Measurements from ENCODE around the gene GDF9. TPM values are rescaled to one million over a fixed set of nuclear protein-coding genes. Genes with fewer than 3 reads are reported as not detected.
A peak's percentile ranks its signal among the peaks of the same experiment; 100 is the strongest.

Gene GDF9
- polyA plus RNA-seq, 1 donor = 0.51 TPM

GRCh38 chr5:132820162-132820754 lies 46.0 kb downstream of the GDF9 start:
- Histone ChIP-seq H3K36me3 (ENCODE audit: control insufficient read depth, insufficient read depth, low read length) (peaks cover 15% of the 10 kb centered on the region), H3K9me3 (ENCODE audit: control insufficient read depth, low read depth, low read length) (peaks cover 5% of the 10 kb centered on the region), H3K4me3 (ENCODE audit: low read length) (peak overlapping the region; percentile 35), H3K27ac (ENCODE audit: low read length) (peak overlapping the region; percentile 76), H3K4me1 (ENCODE audit: control insufficient read depth, insufficient read depth, low read length) (peaks cover 38% of the 10 kb centered on the region), H3K27me3 (ENCODE audit: control insufficient read depth, insufficient read depth, low read length) (peaks cover 7% of the 10 kb centered on the region)
- 36% methylated on average over 5 of the region's 15 CpGs for WGBS (ENCODE audit: insufficient coverage, low lambda C conversion rate)
- peak; percentile 90 to 92 for DNase-seq

GRCh38 chr5:132819468-132819867 lies 46.8 kb downstream of the GDF9 start:
- H3K4me3 ChIP-seq (ENCODE audit: low read length) = peak overlapping the region; percentile 35
- peaks cover 9% of the 10 kb centered on the region for H3K9me3 ChIP-seq (ENCODE audit: control insufficient read depth, low read depth, low read length)
- WGBS (ENCODE audit: insufficient coverage, low lambda C conversion rate) = 17% methylated on average over 1 of the region's 26 CpGs
- H3K27me3 ChIP-seq (ENCODE audit: control insufficient read depth, insufficient read depth, low read length) = peaks cover 13% of the 10 kb centered on the region
- DNase-seq = peak in 1 of 2 donors; percentile 61
- peak overlapping the region; percentile 76 for H3K27ac ChIP-seq (ENCODE audit: low read length)
- peaks cover 7% of the 10 kb centered on the region for H3K36me3 ChIP-seq (ENCODE audit: control insufficient read depth, insufficient read depth, low read length)
- H3K4me1 ChIP-seq (ENCODE audit: control insufficient read depth, insufficient read depth, low read length) = peaks cover 38% of the 10 kb centered on the region

- WGBS (ENCODE audit: insufficient coverage, low lambda C conversion rate) = 0% methylated on average over 1 of the region's 1 CpG
- Histone ChIP-seq H3K27ac (ENCODE audit: low read length) (peak overlapping the region; percentile 61), H3K36me3 (ENCODE audit: control insufficient read depth, insufficient read depth, low read length) (no peaks in the 10 kb centered on the region), H3K9me3 (ENCODE audit: control insufficient read depth, low read depth, low read length) (peaks cover 10% of the 10 kb centered on the region), H3K4me3 (ENCODE audit: low read length) (no peak overlapping the region), H3K4me1 (ENCODE audit: control insufficient read depth, insufficient read depth, low read length) (peaks cover 33% of the 10 kb centered on the region), H3K27me3 (ENCODE audit: control insufficient read depth, insufficient read depth, low read length) (peaks cover 26% of the 10 kb centered on the region)
- DNase-seq = peak in 1 of 2 donors; percentile 69
Measured at GRCh38 chr5:132817011-132817410, 49.3 kb downstream of the GDF9 start.

GRCh38 chr5:132816554-132816953 lies 49.7 kb downstream of the GDF9 start:
- Histone ChIP-seq H3K4me3 (ENCODE audit: low read length) (peak overlapping the region; percentile 24), H3K27ac (ENCODE audit: low read length) (peak overlapping the region; percentile 61), H3K9me3 (ENCODE audit: control insufficient read depth, low read depth, low read length) (peaks cover 10% of the 10 kb centered on the region), H3K4me1 (ENCODE audit: control insufficient read depth, insufficient read depth, low read length) (peaks cover 33% of the 10 kb centered on the region), H3K36me3 (ENCODE audit: control insufficient read depth, insufficient read depth, low read length) (no peaks in the 10 kb centered on the region), H3K27me3 (ENCODE audit: control insufficient read depth, insufficient read depth, low read length) (peaks cover 29% of the 10 kb centered on the region)
- DNase-seq = peak in 1 of 2 donors; percentile 46

DNA sequence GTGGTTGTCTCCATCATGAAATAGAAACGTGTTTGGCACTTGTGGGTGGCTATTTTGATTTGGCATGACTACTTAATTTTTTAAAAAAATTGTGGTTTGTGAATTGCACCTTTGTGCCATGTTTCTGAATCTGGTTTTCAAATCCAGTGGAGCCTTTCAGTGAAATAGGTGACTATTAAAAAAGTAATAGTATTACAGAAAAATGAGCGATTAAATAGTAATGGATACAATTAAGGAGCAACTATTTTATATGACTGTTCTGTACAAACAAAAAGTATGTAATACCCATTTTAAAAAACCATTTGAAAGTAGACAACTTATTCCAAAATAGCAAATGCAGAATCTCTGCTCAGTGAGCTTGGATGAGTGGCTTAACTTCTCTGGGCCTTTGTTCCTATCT lies 50.2 kb downstream of the GDF9 start:
- no CpG with 5 or more reads among the region's 2 CpGs for WGBS (ENCODE audit: insufficient coverage, low lambda C conversion rate)

DNA sequence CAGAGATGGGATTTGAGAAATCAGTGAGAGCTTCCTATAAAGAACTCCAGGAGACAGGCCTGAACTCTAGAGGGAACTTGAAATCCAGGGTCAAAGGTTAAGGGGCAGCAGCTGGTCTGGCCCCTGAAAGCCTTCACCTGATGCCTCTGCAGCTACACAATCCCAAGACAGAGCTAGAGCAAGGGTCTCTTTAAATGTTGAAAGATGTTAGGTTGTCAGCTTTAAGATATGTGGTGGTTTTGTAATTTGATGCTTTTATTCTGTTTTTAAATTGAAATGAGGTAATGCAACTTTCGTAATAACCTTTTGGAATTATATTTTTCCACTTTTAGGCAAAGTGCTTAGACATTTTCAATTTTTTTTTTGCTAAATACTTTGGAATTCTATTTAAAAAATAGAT lies 50.8 kb downstream of the GDF9 start:
- peak in 1 of 2 donors; percentile 41 for DNase-seq
- Histone ChIP-seq H3K27me3 (ENCODE audit: control insufficient read depth, insufficient read depth, low read length) (peaks cover 31% of the 10 kb centered on the region), H3K27ac (ENCODE audit: low read length) (no peak overlapping the region), H3K4me3 (ENCODE audit: low read length) (peak overlapping the region; percentile 24), H3K9me3 (ENCODE audit: control insufficient read depth, low read depth, low read length) (peaks cover 10% of the 10 kb centered on the region), H3K4me1 (ENCODE audit: control insufficient read depth, insufficient read depth, low read length) (peaks cover 33% of the 10 kb centered on the region), H3K36me3 (ENCODE audit: control insufficient read depth, insufficient read depth, low read length) (no peaks in the 10 kb centered on the region)
- 67% methylated on average over 1 of the region's 1 CpG for WGBS (ENCODE audit: insufficient coverage, low lambda C conversion rate)

More for the DNA sequence above, 50.2 kb downstream of the GDF9 start:
- Histone ChIP-seq H3K9me3 (ENCODE audit: control insufficient read depth, low read depth, low read length) (peaks cover 10% of the 10 kb centered on the region), H3K36me3 (ENCODE audit: control insufficient read depth, insufficient read depth, low read length) (no peaks in the 10 kb centered on the region), H3K27me3 (ENCODE audit: control insufficient read depth, insufficient read depth, low read length) (peaks cover 31% of the 10 kb centered on the region), H3K27ac (ENCODE audit: low read length) (peak overlapping the region; percentile 61), H3K4me1 (ENCODE audit: control insufficient read depth, insufficient read depth, low read length) (peaks cover 33% of the 10 kb centered on the region), H3K4me3 (ENCODE audit: low read length) (peak overlapping the region; percentile 24)
- no peak for DNase-seq

GRCh38 chr5:132814503-132815294 lies 51.6 kb downstream of the GDF9 start:
- Histone ChIP-seq H3K27me3 (ENCODE audit: control insufficient read depth, insufficient read depth, low read length) (peaks cover 31% of the 10 kb centered on the region), H3K36me3 (ENCODE audit: control insufficient read depth, insufficient read depth, low read length) (no peaks in the 10 kb centered on the region), H3K4me3 (ENCODE audit: low read length) (peak overlapping the region; percentile 24), H3K4me1 (ENCODE audit: control insufficient read depth, insufficient read depth, low read length) (peaks cover 27% of the 10 kb centered on the region), H3K27ac (ENCODE audit: low read length) (no peak overlapping the region), H3K9me3 (ENCODE audit: control insufficient read depth, low read depth, low read length) (peaks cover 10% of the 10 kb centered on the region)
- WGBS (ENCODE audit: insufficient coverage, low lambda C conversion rate) = no CpG with 5 or more reads among the region's 81 CpGs
- DNase-seq = peak in 1 of 2 donors; percentile 27

DNA sequence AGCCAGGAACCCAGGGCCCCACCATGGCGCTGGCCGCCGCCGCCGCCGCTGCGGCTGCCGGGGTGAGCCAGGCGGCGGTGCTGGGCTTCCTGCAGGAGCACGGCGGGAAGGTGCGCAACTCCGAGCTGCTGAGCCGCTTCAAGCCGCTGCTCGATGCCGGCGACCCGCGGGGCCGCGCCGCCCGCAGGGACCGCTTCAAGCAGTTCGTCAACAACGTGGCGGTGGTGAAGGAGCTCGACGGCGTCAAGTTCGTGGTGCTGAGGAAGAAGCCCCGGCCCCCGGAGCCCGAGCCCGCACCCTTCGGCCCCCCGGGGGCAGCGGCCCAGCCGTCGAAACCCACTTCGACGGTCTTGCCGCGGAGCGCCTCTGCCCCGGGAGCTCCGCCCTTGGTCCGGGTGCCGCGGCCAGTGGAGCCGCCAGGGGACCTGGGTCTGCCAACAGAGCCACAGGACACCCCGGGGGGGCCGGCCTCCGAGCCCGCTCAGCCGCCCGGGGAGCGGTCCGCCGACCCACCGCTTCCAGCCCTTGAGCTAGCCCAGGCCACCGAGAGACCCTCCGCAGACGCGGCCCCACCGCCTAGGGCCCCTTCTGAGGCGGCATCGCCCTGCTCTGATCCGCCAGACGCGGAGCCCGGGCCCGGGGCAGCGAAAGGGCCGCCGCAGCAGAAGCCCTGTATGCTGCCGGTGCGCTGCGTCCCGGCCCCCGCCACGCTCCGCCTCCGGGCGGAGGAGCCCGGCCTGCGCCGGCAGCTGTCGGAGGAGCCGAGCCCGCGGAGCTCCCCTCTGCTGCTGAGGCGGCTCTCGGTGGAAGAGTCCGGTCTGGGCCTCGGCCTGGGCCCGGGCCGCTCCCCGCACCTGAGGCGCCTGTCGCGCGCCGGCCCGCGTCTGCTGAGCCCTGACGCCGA lies 52.4 kb downstream of the GDF9 start:
- no peaks in the 10 kb centered on the region for H3K36me3 ChIP-seq (ENCODE audit: control insufficient read depth, insufficient read depth, low read length)
- H3K27me3 ChIP-seq (ENCODE audit: control insufficient read depth, insufficient read depth, low read length) = peaks cover 27% of the 10 kb centered on the region
- H3K9me3 ChIP-seq (ENCODE audit: control insufficient read depth, low read depth, low read length) = peaks cover 7% of the 10 kb centered on the region
- peaks cover 25% of the 10 kb centered on the region for H3K4me1 ChIP-seq (ENCODE audit: control insufficient read depth, insufficient read depth, low read length)
- peak overlapping the region; percentile 91 for H3K27ac ChIP-seq (ENCODE audit: low read length)
- H3K4me3 ChIP-seq (ENCODE audit: low read length) = peak overlapping the region; percentile 53
- DNase-seq = peak in 1 of 2 donors; percentile 82
- WGBS (ENCODE audit: insufficient coverage, low lambda C conversion rate) = no CpG with 5 or more reads among the region's 110 CpGs

GRCh38 chr5:132812781-132813598 lies 53.3 kb downstream of the GDF9 start, which contains the start of gene SOWAHA:
Gene SOWAHA, plus strand, starts transcription at chr5:132813302. Its CDS starts 320 bp downstream, at chr5:132813622.
- peaks cover 25% of the 10 kb centered on the region for H3K27me3 ChIP-seq (ENCODE audit: control insufficient read depth, insufficient read depth, low read length)
- peak within 1 kb of the TSS; percentile 53 for H3K4me3 ChIP-seq (ENCODE audit: low read length)
- peak within 1 kb of the TSS; percentile 91 for H3K27ac ChIP-seq (ENCODE audit: low read length)
- peaks cover 24% of the 10 kb centered on the region for H3K4me1 ChIP-seq (ENCODE audit: control insufficient read depth, insufficient read depth, low read length)
- peaks cover 7% of the 10 kb centered on the region for H3K9me3 ChIP-seq (ENCODE audit: control insufficient read depth, low read depth, low read length)
- 0% methylated on average over 4 of the region's 68 CpGs for WGBS (ENCODE audit: insufficient coverage, low lambda C conversion rate)
- DNase-seq = peak; percentile 64 to 93
- H3K36me3 ChIP-seq (ENCODE audit: control insufficient read depth, insufficient read depth, low read length) = no peaks in the 10 kb centered on the region

Data from large intestine (tissue), 3 donors.